T-cell (primary cell): ENCODE measurements around the gene FOXQ1. TPM values are rescaled to one million over a fixed set of nuclear protein-coding genes. Genes with fewer than 3 reads are reported as not detected.

Source experiments
- ATAC-seq, 4 experiments: fragments of 200-7000 bp in 3 of 4; fragments of 150-1000 bp in 1 of 4; cut with Tn5 transposase; replicated peaks in 1 of 4; 1 replicate in 3 of 4; 2 replicates in 1 of 4; pipeline ENCODE4 v1.10.0; 2021; ENCODE audit warnings: moderate library complexity in 3 of 4, mild to moderate bottlenecking in 2 of 4, moderate number of reproducible peaks in 1 of 4
- CTCF ChIA-PET, 2 donors: fragments of 300-600 bp; sonication (Branson Sonifier 250); formaldehyde crosslinking; loops; one replicate each; lab custom pipeline; 2022; ENCODE audit warnings: antibody characterized with exemption in 2 of 2; lab: Charles Lee
- POLR2A ChIA-PET, 2 donors: fragments of 300-600 bp; sonication (Branson Sonifier 250); formaldehyde crosslinking; loops; one replicate each; lab custom pipeline; 2022; ENCODE audit warnings: antibody characterized with exemption in 2 of 2; lab: Charles Lee
- DNase-seq, 35 experiments: peaks; one replicate each; pipeline versions ENCODE4 v3.0.0 to v3.0.0-alpha.2; 2013 to 2023
- H3K27ac ChIP-seq: one replicate; pipeline ENCODE4 v1.5.1; 2013; ENCODE audit warnings: low read length
- H3K27me3 ChIP-seq, 2 experiments: replicated peaks in 1 of 2; 1 replicate in 1 of 2; 2 replicates in 1 of 2; pipeline versions ENCODE4 v1.6.1 to v1.7.0; 2013; ENCODE audit warnings: low read length in 1 of 2, mixed read lengths in 1 of 2; ENCODE audit not compliant: control insufficient read depth in 2 of 2, insufficient read depth in 2 of 2; ENCODE audit errors: extremely low read depth in 1 of 2
- H3K36me3 ChIP-seq, 2 donors: 1 replicate in 1 of 2; 2 replicates in 1 of 2; pipeline versions ENCODE4 v1.6.1 to v1.7.0; 2013; ENCODE audit warnings: low read length in 1 of 2; ENCODE audit not compliant: control insufficient read depth in 2 of 2, insufficient read depth in 1 of 2; ENCODE audit errors: extremely low read depth in 1 of 2
- H3K4me1 ChIP-seq, 2 experiments: 1 replicate in 1 of 2; 2 replicates in 1 of 2; pipeline versions ENCODE4 v1.6.1 to v1.7.0; 2013; ENCODE audit warnings: low read length in 2 of 2, mixed read lengths in 1 of 2; ENCODE audit not compliant: insufficient read depth in 2 of 2, control insufficient read depth in 1 of 2; ENCODE audit errors: extremely low read depth in 1 of 2
- H3K4me3 ChIP-seq, 2 donors: 1 replicate in 1 of 2; 2 replicates in 1 of 2; pipeline versions ENCODE4 v1.5.1 to v1.7.0; 2013; ENCODE audit warnings: mild to moderate bottlenecking in 2 of 2, low read length in 1 of 2, moderate library complexity in 1 of 2; ENCODE audit not compliant: control insufficient read depth in 1 of 2; ENCODE audit errors: extremely low read depth in 1 of 2
- H3K9me3 ChIP-seq: 2 replicates; pipeline ENCODE4 v1.7.0; 2013
- H3K27ac Mint-ChIP-seq, 2 donors: one replicate each; pipeline ENCODE4 v1.8.0; 2020 to 2021; ENCODE audit warnings: mild to moderate bottlenecking in 2 of 2, mixed read lengths in 2 of 2
- H3K27me3 Mint-ChIP-seq, 2 donors: one replicate each; pipeline ENCODE4 v1.8.0; 2021 to 2022; ENCODE audit warnings: mixed read lengths in 2 of 2
- H3K36me3 Mint-ChIP-seq: one replicate; pipeline ENCODE4 v1.8.0; 2021; ENCODE audit warnings: mixed read lengths
- H3K4me1 Mint-ChIP-seq, 3 donors: one replicate each; pipeline ENCODE4 v1.8.0; 2020 to 2022; ENCODE audit warnings: mixed read lengths in 3 of 3, mild to moderate bottlenecking in 1 of 3
- H3K4me3 Mint-ChIP-seq, 3 donors: one replicate each; pipeline ENCODE4 v1.8.0; 2020 to 2022; ENCODE audit warnings: mild to moderate bottlenecking in 3 of 3, mixed read lengths in 3 of 3, moderate library complexity in 3 of 3
- H3K9me3 Mint-ChIP-seq, 3 donors: one replicate each; pipeline ENCODE4 v1.8.0; 2020 to 2022; ENCODE audit warnings: mixed read lengths in 3 of 3
- WGBS: methylation state at CpG from one replicate; pipeline ENCODE4 v1.1.5; 2013; ENCODE audit warnings: missing lambda C conversion rate; ENCODE audit not compliant: insufficient coverage; 5-methylcytosine and 5-hydroxymethylcytosine counted together
- total RNA-seq, 35 experiments: library from RNA in 6 of 35; stranded (reverse) in 6 of 35; fragments of 120-200 nt in 1 of 35; gene quantifications; one replicate each; pipeline versions ENCODE4 v1.2.1 to v1.2.4 and lab custom pipeline; 2013 to 2026

FOXQ1 gene
- total RNA-seq, 5 donors from 2014 or later (not counting 1 experiment from before 2014, with no cell fraction given) = 0.09 TPM; not detected in 4

DNA sequence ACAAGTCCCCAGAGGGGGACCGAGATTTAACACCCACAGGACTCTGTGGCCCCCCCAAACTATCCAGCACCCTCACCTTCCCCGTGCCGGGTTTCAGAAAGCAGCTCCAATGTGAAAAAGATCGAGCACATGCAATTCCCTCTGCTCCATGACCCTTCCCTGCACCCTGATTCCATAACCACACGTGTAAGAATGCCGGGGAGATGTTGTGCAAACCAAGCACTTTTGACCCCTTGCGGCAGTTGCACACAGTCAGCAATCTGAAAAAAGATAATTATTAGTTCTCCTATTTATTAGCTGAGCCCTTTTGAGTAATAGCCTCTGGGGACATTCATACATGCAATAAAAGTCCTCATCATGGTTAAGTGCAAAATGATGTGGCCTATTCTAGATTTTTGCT lies 13.0 kb downstream of the FOXQ1 start:
- Mint-ChIP-seq H3K27me3 (peaks cover 45 to 54% of the 10 kb centered on the region in 2 donors), H3K27ac (no peak overlapping the region), H3K36me3 (no peaks in the 10 kb centered on the region), H3K9me3 (peaks cover 0 to 8% (median 0%) of the 10 kb centered on the region in 3 donors), H3K4me3 (no peak overlapping the region), H3K4me1 (no peaks in the 10 kb centered on the region)
- no peak overlapping the region for H3K4me3 ChIP-seq
- H3K4me1 ChIP-seq = no peaks in the 10 kb centered on the region
- no peak for ATAC-seq
- H3K27me3 ChIP-seq = peaks cover 6 to 45% of the 10 kb centered on the region in 2 experiments
- DNase-seq = no peak
- H3K27ac ChIP-seq = no peak overlapping the region
- no peaks in the 10 kb centered on the region for H3K9me3 ChIP-seq
- POLR2A ChIA-PET = no interaction called here
- WGBS = 73% methylated on average over 3 of the region's 7 CpGs
- CTCF ChIA-PET = no interaction called here
- no peaks in the 10 kb centered on the region for H3K36me3 ChIP-seq

DNA sequence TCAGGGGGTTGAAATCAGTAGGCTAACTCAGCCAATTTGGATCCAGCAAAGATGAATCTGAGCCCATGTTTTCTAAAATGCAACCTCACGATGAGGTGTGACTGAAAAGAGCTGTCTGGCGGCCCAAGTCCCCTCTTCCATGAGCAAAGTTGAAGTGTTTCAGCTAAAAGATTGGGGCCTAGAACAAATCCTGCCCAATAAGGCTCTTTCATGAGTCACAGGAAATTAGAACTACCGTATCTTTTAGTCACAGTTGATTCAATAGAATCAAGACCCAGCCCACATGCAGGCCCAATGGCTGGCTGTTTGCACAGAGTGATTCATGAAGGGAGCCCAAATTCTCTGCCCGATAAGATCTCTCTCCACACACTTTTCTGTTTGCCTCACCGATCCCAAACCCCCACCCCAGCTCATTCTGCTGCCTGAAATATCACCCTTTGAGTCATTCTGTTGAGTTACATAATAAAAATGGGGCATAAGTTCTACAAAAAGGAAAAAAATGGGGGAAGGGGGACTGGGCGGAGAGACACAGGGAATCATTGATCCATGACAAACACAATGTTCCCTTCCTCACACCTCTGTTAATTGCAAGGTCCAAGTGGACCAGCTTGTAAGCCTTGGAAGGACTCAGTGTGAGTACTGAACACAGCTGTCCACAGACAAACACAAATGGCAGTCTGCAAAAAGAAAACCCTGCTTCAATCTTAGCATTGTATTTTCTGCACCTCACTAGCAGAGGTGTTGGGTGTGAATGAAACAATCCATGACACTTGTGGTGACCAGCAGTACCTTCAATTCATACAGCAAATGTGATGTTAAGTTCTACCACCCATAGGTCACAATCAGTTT lies 13.8 kb downstream of the FOXQ1 start:
- Mint-ChIP-seq H3K27me3 (peaks cover 45 to 54% of the 10 kb centered on the region in 2 donors), H3K4me3 (no peak overlapping the region), H3K9me3 (peaks cover 0 to 12% (median 6%) of the 10 kb centered on the region in 3 donors), H3K4me1 (no peaks in the 10 kb centered on the region), H3K27ac (no peak overlapping the region), H3K36me3 (no peaks in the 10 kb centered on the region)
- 45% methylated on average over 1 of the region's 6 CpGs for WGBS
- Histone ChIP-seq H3K9me3 (no peaks in the 10 kb centered on the region), H3K4me3 (no peak overlapping the region), H3K36me3 (no peaks in the 10 kb centered on the region), H3K4me1 (no peaks in the 10 kb centered on the region), H3K27ac (no peak overlapping the region), H3K27me3 (peaks cover 6 to 49% of the 10 kb centered on the region in 2 experiments)
- ATAC-seq (no peak), DNase-seq (no peak)
- ChIA-PET CTCF (no interaction called here), POLR2A (no interaction called here)

DNA sequence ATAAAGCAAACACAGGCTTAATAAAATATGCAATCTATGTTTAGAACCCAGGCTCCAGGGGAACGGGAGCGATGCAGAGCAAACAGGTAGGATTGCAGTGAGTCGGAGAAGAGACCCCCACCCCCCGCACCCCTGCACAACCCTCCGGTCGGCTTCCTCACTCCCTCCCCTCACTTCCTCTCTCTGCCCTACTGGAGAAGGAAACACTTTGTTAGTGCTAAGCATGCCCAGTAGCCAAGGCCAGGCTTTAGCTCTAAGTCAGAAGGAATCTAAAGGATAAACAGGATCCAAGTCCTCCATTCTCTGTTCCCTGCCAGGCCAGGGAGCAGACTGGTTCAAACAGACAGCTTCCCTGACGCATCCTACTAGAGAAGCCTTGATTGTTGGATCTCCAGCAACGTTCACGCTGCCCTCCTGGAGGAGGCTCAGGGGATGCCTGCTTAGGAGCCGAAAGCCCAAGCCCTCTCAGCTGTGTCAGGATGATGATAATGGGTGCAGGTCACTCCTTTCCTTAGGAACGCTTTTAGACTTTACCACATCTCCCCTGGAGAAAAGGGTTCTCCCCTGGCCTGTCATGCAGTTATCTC lies 14.7 kb downstream of the FOXQ1 start:
- Mint-ChIP-seq H3K4me1 (no peaks in the 10 kb centered on the region), H3K9me3 (peaks cover 0 to 15% (median 10%) of the 10 kb centered on the region in 3 donors), H3K27me3 (peaks cover 45 to 53% of the 10 kb centered on the region in 2 donors), H3K4me3 (no peak overlapping the region), H3K36me3 (no peaks in the 10 kb centered on the region), H3K27ac (no peak overlapping the region)
- Histone ChIP-seq H3K4me1 (no peaks in the 10 kb centered on the region), H3K9me3 (no peaks in the 10 kb centered on the region), H3K4me3 (no peak overlapping the region), H3K27me3 (peaks cover 6 to 49% of the 10 kb centered on the region in 2 experiments), H3K27ac (no peak overlapping the region), H3K36me3 (no peaks in the 10 kb centered on the region)
- ChIA-PET POLR2A (no interaction called here), CTCF (no interaction called here)
- no peak for DNase-seq
- ATAC-seq = no peak
- 20% methylated on average over 1 of the region's 11 CpGs for WGBS

DNA sequence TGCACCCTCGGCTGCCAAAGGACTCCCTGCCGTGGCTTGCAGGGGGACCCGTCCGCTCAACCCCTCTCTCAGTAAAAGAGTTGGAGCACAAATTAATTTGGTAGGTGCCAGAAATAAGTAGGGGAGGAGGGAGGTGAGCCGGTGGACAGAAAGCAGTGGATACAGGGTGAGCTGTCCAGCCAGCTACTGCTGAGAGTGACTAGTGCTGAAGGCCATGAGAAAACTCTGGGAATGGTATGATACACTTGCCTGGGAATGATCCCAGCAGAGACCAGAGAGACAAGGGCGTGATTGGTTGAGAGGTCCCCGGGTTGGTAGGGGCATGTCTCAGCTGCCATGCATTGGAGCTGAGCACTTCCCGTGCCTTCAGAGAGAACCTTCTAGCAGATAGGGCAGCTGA lies 15.7 kb downstream of the FOXQ1 start:
- Mint-ChIP-seq H3K27me3 (peaks cover 37 to 44% of the 10 kb centered on the region in 2 donors), H3K4me1 (no peaks in the 10 kb centered on the region), H3K36me3 (no peaks in the 10 kb centered on the region), H3K27ac (no peak overlapping the region), H3K9me3 (peaks cover 0 to 15% (median 10%) of the 10 kb centered on the region in 3 donors), H3K4me3 (no peak overlapping the region)
- Histone ChIP-seq H3K4me1 (no peaks in the 10 kb centered on the region), H3K27ac (no peak overlapping the region), H3K36me3 (no peaks in the 10 kb centered on the region), H3K4me3 (no peak overlapping the region), H3K9me3 (no peaks in the 10 kb centered on the region), H3K27me3 (peaks cover 6 to 51% of the 10 kb centered on the region in 2 experiments)
- DNase-seq = no peak
- POLR2A ChIA-PET = no interaction called here
- WGBS = 91% methylated on average over 5 of the region's 8 CpGs
- CTCF ChIA-PET = no interaction called here
- ATAC-seq = peak in 1 of 4 experiments; percentile 16

DNA sequence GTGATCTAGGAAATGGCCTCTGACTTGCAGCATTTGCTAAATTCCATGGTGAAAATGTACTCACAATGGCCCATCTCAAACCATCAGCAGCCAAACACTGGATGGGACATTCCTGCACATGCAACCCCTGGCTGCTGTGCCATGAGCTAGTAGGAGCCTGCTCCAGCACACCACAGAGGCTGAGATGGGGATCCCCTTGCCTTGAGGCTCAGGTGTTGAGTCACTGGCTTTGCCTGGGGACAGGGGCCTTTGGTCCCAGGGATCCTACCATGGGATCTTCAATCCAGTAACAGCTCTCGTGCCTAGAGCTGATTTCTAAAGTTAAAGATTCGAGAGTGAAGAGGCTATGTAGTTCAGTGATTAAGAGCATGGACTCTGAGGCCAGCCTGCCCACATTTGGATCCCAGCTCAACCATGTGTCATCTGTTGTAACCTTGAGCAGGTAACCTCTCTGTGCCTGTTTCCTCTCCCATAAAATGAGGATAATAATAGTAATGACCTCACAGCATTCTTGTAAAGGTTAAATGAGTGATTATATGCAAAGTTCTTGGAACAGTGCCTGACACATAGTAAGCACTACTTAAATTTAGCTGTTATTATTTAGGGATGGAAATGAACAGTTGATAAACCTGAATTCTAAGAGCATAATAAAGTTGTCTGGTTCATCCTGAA lies 16.4 kb downstream of the FOXQ1 start:
- H3K4me1 ChIP-seq = no peaks in the 10 kb centered on the region
- H3K27me3 Mint-ChIP-seq = peaks cover 40 to 44% of the 10 kb centered on the region in 2 donors
- H3K4me3 Mint-ChIP-seq = no peak overlapping the region
- H3K9me3 Mint-ChIP-seq = peaks cover 0 to 15% (median 10%) of the 10 kb centered on the region in 3 donors
- H3K27me3 ChIP-seq = peaks cover 6 to 47% of the 10 kb centered on the region in 2 experiments
- no peak overlapping the region for H3K27ac Mint-ChIP-seq
- H3K4me1 Mint-ChIP-seq = no peaks in the 10 kb centered on the region
- no peaks in the 10 kb centered on the region for H3K9me3 ChIP-seq
- WGBS = 20% methylated on average over 1 of the region's 2 CpGs
- no peak overlapping the region for H3K4me3 ChIP-seq
- CTCF ChIA-PET = no interaction called here
- ATAC-seq = no peak
- H3K36me3 ChIP-seq = no peaks in the 10 kb centered on the region
- DNase-seq = no peak
- no peak overlapping the region for H3K27ac ChIP-seq
- POLR2A ChIA-PET = no interaction called here
- no peaks in the 10 kb centered on the region for H3K36me3 Mint-ChIP-seq

DNA sequence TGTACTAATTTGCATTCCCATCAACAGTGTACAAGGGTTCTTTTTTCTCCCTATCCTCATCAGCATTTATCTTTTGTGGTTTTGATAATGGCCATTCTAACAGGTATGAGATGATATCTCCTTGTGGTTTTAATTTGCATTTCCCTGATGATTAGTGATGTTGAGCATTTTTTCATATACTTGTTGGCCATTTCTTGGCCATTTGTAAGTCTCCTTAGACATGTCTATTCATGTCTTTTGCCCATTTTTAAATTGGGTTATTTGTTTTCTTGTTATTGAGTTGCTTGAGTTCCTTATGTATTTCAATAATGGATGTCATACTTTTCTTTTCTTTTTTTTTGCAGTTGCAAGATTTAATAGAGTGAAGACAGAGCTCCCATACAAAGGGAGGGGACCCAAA lies 17.8 kb downstream of the FOXQ1 start:
- DNase-seq (no peak), ATAC-seq (no peak)
- no peak overlapping the region for H3K27ac ChIP-seq
- H3K36me3 Mint-ChIP-seq = no peaks in the 10 kb centered on the region
- no peaks in the 10 kb centered on the region for H3K36me3 ChIP-seq
- ChIA-PET CTCF (no interaction called here), POLR2A (no interaction called here)
- H3K27me3 ChIP-seq = peaks cover 4 to 36% of the 10 kb centered on the region in 2 experiments
- no peaks in the 10 kb centered on the region for H3K4me1 ChIP-seq
- H3K4me1 Mint-ChIP-seq = no peaks in the 10 kb centered on the region
- H3K4me3 ChIP-seq = no peak overlapping the region
- no peak overlapping the region for H3K27ac Mint-ChIP-seq
- peaks cover 39 to 48% of the 10 kb centered on the region in 2 donors for H3K27me3 Mint-ChIP-seq
- peaks cover 0 to 15% (median 10%) of the 10 kb centered on the region in 3 donors for H3K9me3 Mint-ChIP-seq
- H3K9me3 ChIP-seq = no peaks in the 10 kb centered on the region
- no peak overlapping the region for H3K4me3 Mint-ChIP-seq
